GM13976 (cell line): ENCODE measurements around the gene SUFU.
A peak's percentile ranks its signal among the peaks of the same experiment; 100 is the strongest.

Experiments
- DNase-seq: peaks from one replicate; pipeline ENCODE4 v3.0.0; 2012; ENCODE audit warnings: low spot score
- in situ Hi-C: fragments of 300-500 bp; cut with MboI; formaldehyde crosslinking; loops from one replicate; pipeline ENCODE4 v1.12.0; 2022; ENCODE audit warnings: low sequenced_read_pairs, mixed read lengths, inconsistent platforms; ENCODE audit not compliant: unreplicated experiment
- TF ChIP-seq, protein P1 (sequence below): IDR thresholded peaks from 2 replicates; pipeline ENCODE4 v1.5.1; 2012; ENCODE audit warnings: borderline replicate concordance, mild to moderate bottlenecking; ENCODE audit not compliant: insufficient read depth; ENCODE audit errors: extremely low read depth, missing control alignments, control extremely low read depth

SUFU gene

DNA sequence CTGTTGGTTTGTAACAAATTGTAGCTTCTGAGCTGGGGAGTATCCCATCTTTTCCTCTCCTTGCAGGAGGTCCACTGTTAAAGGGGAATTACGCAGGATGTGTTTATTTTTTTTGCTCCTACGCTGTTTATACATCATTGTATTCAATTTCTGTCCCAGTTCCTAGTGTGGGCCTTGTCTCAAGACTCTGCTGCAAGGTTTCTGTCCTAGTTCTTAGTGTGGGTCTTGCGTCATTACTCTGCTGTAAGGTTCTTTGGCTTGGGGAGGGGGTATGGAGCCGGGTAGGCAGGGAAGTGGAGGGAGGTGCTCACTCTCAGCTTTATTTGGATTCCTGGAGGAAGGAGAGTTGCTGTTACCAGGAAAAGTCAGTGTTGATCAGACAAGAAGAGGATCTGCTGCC, 76.5 kb downstream of the SUFU start:
- in situ Hi-C loops = loop anchor here (25.0 kb wide), 1 partner anchor 343 kb away; the partner anchor contains the start of genes ELOVL3, GBF1 and PITX3

DNA sequence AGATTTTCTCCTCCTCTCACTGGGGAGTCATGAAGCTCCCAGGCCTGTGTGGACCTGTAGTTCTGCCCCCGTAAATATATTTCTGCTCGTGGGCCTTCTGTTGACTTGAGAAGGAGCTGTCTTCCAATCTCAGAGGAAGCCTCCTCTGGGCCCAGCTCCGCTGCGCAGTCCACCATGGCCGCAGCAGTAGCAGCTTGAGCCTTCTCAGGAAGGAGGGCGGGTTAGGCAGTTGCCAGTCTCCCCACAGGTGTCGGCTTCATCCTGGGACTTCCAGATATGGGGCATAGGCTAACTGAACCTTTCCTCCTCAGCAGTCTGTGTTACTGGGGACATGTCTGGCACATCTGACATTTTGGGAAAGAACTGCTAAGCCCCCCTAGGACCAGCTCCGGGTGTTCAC, 77.6 kb downstream of the SUFU start:
- no peak for DNase-seq
- TF ChIP-seq, protein P1, sequence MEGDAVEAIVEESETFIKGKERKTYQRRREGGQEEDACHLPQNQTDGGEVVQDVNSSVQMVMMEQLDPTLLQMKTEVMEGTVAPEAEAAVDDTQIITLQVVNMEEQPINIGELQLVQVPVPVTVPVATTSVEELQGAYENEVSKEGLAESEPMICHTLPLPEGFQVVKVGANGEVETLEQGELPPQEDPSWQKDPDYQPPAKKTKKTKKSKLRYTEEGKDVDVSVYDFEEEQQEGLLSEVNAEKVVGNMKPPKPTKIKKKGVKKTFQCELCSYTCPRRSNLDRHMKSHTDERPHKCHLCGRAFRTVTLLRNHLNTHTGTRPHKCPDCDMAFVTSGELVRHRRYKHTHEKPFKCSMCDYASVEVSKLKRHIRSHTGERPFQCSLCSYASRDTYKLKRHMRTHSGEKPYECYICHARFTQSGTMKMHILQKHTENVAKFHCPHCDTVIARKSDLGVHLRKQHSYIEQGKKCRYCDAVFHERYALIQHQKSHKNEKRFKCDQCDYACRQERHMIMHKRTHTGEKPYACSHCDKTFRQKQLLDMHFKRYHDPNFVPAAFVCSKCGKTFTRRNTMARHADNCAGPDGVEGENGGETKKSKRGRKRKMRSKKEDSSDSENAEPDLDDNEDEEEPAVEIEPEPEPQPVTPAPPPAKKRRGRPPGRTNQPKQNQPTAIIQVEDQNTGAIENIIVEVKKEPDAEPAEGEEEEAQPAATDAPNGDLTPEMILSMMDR = no peak
- in situ Hi-C loops = loop anchor here (25.0 kb wide), 1 partner anchor 344 kb away; the partner anchor contains the start of genes ELOVL3, GBF1 and PITX3

More for the DNA sequence above, 76.5 kb downstream of the SUFU start:
- TF ChIP-seq, protein P1 = no peak
- no peak for DNase-seq

DNA sequence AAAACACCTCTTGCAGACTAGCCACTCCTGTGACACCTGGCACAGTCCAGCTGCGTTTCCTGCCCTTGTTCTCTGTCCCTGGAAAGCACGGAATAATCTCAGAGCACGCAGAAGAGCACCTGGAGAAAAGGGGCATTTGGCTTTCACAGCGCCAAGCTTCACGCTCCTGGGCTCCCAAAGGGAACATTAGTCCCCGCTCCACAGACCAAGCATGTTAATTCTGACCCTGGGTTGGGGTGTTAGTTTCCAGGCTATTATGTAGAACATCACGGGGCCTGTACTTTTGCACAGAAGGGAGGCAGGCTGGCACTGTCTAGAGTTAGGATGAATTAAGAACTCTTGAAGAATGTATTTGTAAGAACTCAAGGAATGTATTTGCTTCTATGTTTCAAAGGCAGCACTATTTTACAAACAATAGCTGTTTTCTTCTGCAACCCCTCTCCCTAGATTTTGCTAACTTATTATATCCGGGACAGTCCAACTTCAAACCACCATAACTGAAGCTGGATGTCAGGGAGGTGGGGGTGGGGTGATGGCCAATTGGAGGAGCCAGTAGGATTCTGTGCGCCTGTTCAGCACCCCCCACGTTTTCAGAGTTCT, 78.3 kb downstream of the SUFU start:
- no peak for DNase-seq
- TF ChIP-seq, protein P1 = no peak
- in situ Hi-C loops = loop anchor here (25.0 kb wide), 1 partner anchor 345 kb away; the partner anchor contains the start of genes ELOVL3, GBF1 and PITX3

DNA sequence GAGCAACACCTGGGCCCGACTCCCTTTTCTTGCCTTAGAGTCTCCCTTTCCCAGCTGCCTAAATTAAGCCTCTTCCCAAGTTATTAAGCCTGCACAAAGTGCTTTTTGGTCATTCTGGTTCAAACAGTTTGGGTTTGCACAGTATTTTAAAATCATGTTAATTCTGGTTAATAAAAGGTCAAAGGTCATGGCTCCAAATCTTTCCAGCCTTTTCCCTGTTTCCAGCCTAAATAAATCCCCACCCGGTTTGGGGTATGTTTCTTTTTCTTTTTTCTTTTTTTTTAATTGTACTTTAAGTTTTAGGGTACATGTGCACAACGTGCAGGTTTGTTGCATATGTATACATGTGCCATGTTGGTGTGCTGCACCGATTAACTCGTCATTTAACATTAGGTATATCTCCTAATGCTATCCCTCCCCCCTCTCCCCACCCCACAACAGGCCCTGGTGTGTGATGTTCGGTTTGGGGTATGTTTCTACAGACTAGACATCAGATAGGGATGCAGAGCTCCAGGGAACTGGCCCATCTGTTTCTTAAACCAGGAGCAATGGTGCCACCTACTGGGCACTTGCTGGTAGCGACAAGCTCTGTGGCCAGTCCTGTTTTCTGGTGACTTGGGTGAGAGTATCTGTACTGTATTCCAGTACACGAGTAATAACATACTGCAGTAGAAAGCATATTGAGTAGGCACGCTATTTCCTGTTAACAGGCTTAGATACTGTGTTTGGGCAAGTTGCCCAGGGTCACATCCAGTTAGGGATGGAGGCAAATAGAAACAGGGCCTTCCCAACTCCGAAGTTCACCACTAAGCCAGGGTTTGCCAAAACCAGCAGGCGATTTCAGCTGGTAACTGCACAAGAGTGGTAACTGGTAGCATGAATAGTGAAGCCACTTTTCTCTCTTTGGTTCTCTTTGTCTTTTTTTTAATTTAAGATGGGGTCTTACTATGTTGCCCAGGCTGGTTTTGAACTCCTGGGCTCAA, 80.0 kb downstream of the SUFU start:
- in situ Hi-C loops = loop anchor here (25.0 kb wide), 1 partner anchor 346 kb away; the partner anchor contains the start of genes ELOVL3, GBF1 and PITX3
- TF ChIP-seq, protein P1 = peak; percentile 83
- peak; percentile 90 for DNase-seq

DNA sequence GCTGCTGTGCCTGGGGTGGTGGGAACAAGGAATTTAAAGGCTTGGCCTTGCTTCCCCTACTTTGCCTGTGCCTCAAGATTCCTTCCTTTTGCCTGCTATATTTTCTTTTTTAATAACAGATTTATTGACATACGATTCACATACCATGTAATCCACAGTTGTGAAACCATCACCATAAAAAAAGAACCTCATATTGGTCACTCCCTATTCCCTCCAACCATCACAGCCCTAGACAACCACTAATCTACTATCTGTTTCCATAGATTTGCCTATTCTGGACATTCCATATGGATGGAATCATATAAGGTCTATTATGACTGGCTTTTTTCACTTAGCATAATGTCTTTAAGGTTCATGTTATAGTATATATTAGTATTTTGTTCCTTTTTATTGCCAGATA, 81.3 kb downstream of the SUFU start:
- no peak for DNase-seq
- TF ChIP-seq, protein P1 = no peak
- in situ Hi-C loops = loop anchor here (25.0 kb wide), 1 partner anchor 348 kb away; the partner anchor contains the start of genes ELOVL3, GBF1 and PITX3

DNA sequence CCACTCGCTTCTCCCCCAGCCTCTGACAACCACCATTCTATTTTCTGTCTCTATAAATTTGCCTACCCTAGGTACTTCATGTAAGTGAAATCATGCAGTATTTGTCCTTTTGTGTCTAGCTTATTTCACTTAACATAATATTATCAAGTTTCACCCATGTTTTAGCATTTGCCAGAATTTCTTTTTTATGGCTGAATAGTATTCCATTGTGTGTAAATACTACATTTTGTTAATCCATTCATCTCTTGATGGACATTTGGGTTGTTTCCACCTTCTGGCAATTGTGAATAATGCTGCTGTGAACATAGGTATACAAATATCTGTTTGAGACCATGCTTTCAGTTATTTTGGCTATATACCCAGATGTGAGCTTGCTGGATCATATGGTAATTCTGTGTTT, 83.1 kb downstream of the SUFU start:
- TF ChIP-seq, protein P1 = no peak
- in situ Hi-C loops = loop anchor here (25.0 kb wide), 1 partner anchor 350 kb away; the partner anchor contains the start of genes ELOVL3, GBF1 and PITX3
- DNase-seq = no peak
